DOHH2 (cell line): Measurements from ENCODE around the gene WNT3.

Experiments
- CTCF ChIP-seq: fragments of 200-600 bp; sonication (generic); IDR thresholded peaks from one replicate; pipeline ENCODE4 v1.5.1; 2014; ENCODE audit warnings: antibody characterized with exemption, mild to moderate bottlenecking, low read depth, low read length; ENCODE audit not compliant: poor library complexity, severe bottlenecking
- EZH2phosphoT487 ChIP-seq: fragments of 200-600 bp; sonication (generic); IDR thresholded peaks from 2 replicates; pipeline ENCODE4 v1.6.1; 2017; ENCODE audit warnings: borderline replicate concordance, mild to moderate bottlenecking, antibody characterized with exemption, low read length, moderate library complexity, mixed read lengths

GRCh38 chr17:46738544-46738943 lies 79.9 kb downstream of the WNT3 start:
- TF ChIP-seq CTCF (no peak), EZH2phosphoT487 (no peak)
